NCI-H526 treated with DMSO at 0.1 percent for 48 hours (cell line): ENCODE data around the gene SERPINA6.
"Not testable (repeated sequence)": the region's sequence is repeated elsewhere in the genome, so short reads cannot be mapped to it uniquely, and the experiment has no call there.

Experiments used
- DNase-seq: peaks from one replicate; lab custom pipeline; 2025; lab: John Stamatoyannopoulos, UW

The SERPINA6 gene

GRCh38 chr14:94291906-94292525 is 31.1 kb downstream of the SERPINA6 start:
- no peak for DNase-seq

GRCh38 chr14:94291159-94291905 is 31.8 kb downstream of the SERPINA6 start:
- no peak for DNase-seq

DNA sequence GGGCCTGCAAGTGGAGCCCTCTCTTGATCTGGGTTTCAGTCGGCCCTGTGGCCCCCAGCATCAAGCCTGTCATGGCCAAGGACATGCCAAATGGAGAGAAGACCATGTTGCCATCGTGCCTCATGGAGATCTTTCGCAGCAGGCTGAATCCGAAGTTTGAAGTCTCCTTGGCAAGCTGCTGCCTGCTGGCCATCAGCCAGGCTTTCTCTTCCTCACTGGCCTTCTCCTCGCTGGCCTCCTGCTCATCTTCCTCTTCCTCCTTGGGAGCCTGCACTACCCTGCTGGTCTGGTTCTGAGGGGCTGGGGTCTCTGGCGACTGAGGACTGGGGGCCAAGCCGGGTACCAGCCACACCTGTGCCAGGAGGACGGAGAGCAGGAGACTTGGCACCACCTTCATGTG is 32.9 kb downstream of the SERPINA6 start:
- DNase-seq: no peak

- no peak for DNase-seq
Measured at GRCh38 chr14:94288610-94289465, 34.3 kb downstream of the SERPINA6 start.

DNA sequence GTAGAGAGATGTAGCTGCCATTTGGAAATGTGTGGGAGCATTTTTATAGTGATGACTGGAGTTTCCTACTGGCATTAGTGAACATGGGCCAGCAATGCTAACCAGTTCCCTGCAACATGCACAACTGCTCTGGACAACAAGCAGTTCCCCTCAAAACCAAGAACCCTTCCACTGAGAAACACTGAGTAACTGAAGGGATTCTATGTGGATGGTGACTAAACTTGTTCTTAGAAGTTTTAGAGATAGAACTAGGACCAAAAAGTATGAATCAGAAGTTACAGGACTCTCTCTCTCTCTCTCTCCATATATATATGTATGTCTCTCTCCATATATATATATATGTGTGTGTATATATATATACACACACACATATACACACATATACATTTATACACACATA is 38.0 kb downstream of the SERPINA6 start:
- no peak for DNase-seq

- no peak for DNase-seq
Measured at GRCh38 chr14:94284221-94284620, 38.9 kb downstream of the SERPINA6 start.

DNA sequence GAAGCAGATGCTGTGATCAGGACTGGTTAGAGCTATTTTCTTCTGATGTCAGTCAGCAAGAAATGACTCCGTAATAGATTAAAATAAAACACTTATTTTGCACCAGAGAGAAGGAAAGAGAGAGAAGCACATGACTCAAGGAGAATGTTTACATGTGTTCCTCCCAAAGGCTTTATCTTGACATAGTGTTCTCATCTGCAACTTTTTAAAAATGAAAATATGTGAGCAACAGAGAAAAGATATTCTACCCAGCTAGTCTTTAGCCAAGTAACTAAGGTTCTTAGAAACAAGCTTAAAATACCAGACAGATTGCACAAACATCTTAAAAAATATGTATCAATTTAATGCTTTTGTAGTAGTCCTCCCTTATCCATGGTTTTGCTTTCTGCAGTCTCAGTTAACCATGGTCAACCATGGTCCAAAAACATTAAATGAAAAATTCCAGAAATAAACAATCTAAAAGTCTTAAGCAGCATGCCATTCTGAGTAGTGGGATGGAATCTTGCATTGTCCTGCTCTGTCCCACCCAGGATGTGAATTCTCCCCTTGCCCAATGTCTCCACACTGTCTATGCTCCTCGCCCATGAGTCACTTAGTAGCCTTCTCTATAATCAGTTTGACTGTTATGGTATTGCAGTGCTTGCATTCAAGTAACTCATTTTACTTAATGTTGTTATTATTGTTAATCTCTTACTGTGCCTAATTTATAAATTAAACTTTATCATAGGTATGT is 40.0 kb downstream of the SERPINA6 start:
- no peak for DNase-seq

- DNase-seq: no peak
Measured at GRCh38 chr14:94278731-94279130, 44.4 kb downstream of the SERPINA6 start.

GRCh38 chr14:94276898-94277561 is 46.1 kb downstream of the SERPINA6 start:
- not testable (repeated sequence) for DNase-seq

- peak; percentile 52 for DNase-seq
Measured at GRCh38 chr14:94269156-94269555, 54.0 kb downstream of the SERPINA6 start.

DNA sequence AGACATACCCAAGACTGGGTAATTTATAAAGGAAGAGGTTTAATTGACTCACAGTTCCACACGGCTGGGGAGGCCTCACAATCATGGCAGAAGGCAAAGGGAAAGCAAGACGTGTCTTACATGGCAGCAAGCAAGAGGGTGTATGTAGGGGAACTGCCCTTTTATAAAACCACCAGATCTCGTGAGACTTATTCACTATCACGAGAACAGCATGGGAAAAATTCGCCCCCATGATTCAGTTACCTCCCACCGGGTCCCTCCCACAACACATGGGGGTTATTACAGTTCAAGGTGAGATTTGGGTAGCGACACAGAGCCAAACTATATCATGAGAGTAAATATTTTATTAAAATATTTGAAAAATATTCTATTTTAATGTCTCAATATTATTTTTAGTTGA is 54.6 kb downstream of the SERPINA6 start:
- DNase-seq: not testable (repeated sequence)

GRCh38 chr14:94267352-94267751 is 55.8 kb downstream of the SERPINA6 start:
- no peak for DNase-seq

DNA sequence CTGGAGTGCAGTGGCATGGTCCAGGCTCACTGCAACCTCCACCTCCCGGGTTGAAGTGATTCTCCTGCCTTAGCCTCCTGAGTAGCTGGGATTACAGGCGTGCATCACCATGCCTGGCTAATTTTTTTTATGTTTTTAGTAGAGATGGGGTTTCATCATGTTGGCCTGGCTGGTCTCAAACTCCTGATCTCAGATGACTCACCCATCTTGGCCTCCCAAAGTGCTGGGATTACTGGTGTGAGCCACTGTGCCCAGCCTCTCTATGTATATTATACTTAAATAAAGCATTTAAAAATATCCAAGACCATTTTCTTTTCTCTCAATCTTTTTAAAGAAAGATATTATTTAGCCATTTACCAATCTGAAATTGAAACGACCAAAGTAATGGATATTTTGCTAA is 58.9 kb downstream of the SERPINA6 start:
- DNase-seq: not testable (repeated sequence)
